GM12875 (cell line): ENCODE data around the gene ADAMTSL2.

Experiments
- H3K4me3 ChIP-seq: one replicate; pipeline ENCODE4 v1.5.1; 2011; ENCODE audit warnings: low read depth, low read length, control low read depth
- CTCF ChIP-seq: IDR thresholded peaks from 2 replicates; pipeline ENCODE4 v1.5.1; 2011; ENCODE audit warnings: low read depth, mild to moderate bottlenecking, control low read depth, inconsistent platforms, low read length, moderate library complexity, borderline replicate concordance; ENCODE audit not compliant: insufficient read depth

Gene ADAMTSL2

DNA sequence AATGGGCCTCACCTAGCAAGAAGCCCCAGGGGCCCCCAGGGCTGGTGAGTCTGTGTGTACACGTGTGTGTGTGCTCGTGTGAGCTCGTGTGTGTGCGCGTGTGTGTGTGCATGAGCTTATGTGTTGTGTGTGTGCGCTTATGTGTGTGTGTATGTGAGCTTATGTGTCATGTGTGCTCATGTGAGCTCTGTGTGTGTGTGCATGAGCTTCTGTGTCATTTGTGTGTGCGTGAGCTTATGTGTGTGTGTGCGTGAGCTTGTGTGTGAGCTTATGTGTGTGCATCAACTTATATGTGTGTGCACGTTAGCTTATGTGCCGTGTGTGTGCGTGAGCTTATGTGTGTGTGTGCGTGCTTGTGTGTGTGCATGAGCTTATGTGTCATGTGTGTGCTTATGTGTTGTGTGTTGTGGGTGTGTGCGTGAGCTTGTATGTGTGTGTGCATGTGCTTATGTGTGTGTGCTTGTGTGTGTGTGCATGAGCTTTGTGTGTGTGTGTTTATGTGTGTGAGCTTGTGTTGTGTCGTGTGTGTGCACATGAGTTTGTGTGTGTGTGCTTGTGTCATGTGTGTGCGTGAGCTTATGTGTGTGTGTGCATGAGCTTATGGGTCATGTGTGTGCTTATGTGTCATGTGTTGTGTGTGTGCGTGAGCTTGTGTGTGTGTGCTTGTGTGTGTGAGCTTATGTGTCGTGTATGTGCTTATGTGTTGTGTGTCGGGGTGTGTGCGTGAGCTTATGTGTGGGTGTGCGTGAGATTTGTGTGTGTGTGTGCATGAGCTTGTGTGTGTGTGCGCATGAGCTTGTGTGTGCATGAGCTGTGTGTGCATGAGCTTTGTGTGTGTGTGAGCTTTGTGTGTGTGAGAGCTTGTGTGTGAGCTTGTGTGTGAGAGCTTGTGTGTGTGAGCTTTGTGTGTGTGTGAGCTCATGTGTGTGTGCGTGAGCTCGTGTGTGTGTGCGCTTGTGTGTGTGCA is 38.9 kb upstream of the ADAMTSL2 start:
- no peak for TF ChIP-seq CTCF
- H3K4me3 ChIP-seq = no peak overlapping the region

DNA sequence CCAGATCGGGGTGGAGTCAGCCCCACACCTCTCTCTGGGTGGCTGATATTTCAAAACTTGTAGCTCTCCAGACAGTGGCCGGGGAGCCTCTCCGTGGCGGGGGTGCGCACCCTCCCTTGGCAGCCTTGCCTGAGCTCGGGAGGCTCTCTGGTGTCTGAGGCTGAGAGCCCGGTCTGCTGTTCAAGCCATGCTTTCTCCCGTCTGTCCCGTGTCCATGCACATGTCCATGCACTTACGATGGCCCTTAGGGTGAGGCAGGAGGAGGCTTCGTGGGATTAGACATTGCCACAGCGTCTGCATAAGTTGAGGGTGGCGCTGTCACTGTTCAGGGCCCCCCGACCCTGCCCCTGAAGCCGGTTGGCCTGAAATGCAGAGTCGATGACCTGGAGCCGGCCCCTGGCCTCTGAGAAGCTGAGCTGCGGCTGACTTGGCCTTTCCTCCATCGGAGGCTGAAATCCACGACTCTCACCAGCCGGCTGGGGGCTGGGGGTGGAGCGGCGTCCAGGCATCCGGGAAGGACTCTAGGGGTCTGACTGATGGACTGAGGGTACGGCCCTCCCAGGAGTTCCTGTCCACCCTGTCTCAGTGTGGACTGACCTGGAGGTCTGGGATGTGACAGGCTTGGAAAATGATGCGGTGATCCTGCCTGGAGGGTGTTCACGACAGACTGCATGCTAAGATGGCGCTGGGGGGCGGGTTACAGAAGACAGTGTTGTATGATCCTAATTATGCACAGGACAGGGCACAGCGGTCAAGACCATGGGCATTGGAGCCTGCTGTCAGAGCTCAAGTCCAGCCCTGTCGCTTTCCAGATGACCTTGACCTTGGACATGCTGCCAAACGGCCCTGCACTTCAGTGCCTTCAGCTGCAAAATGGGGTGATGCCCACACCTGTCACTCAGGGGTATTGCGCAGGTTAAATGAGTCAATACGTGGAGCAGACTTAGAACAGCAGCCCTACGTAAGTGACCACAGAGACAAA is 37.4 kb upstream of the ADAMTSL2 start:
- no peak overlapping the region for H3K4me3 ChIP-seq
- TF ChIP-seq CTCF = no peak

DNA sequence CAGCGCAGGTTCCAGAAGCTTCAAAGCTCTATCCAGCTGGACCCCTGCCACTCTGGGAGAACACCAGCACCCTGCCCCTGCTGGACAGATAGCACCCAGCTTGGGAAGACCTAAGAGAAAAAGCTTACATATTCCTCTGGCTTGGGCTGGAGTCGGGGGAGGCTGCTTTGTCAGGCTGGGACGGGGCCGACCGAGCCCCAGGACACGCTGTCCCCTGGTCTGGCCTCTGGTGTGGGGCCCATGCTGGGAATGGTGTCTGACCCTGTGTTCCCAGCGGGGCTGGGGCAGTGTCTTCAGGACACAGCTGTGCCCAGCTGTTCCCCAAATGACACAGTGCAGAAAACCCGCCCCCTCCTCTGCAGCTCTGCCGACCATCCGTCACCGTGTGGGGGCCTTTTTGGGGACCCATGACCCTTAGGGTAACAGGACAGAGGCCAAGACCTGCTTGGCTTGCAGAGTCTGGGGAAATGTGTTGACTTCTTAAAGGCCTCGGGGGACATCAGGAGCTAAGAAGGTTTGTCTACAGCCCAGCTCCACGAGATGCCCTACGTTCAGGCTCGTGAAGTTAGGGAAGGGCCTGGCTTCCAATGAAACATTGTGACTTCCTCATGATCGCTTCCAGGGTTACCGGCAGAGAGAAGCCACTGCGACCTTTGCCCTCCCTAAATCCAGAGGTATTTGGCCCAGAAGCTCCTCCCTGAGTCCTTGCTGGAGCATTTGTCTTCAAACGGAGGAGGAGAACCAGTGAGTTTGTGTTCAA is 35.2 kb upstream of the ADAMTSL2 start:
- TF ChIP-seq CTCF = no peak
- H3K4me3 ChIP-seq = no peak overlapping the region

GRCh38 chr9:133499892-133500270 is 34.6 kb upstream of the ADAMTSL2 start:
- no peak overlapping the region for H3K4me3 ChIP-seq
- TF ChIP-seq CTCF = no peak

- no peak overlapping the region for H3K4me3 ChIP-seq
These were observed 32.4 kb upstream of the ADAMTSL2 start for GRCh38 chr9:133502112-133502511.

More at GRCh38 chr9:133502112-133502511, 32.4 kb upstream of the ADAMTSL2 start:
- no peak for TF ChIP-seq CTCF
